Dermis microvascular lymphatic vessel endothelial cell (primary cell): ENCODE measurements around the gene CARD8. TPM values are rescaled to one million over a fixed set of nuclear protein-coding genes. Genes with fewer than 3 reads are reported as not detected.
"Not testable (repeated sequence)": the region's sequence is repeated elsewhere in the genome, so short reads cannot be mapped to it uniquely, and the experiment has no call there.

ENCODE experiments used
- DNase-seq, 2 donors: peaks; one replicate each; pipeline versions ENCODE4 v3.0.0 to v3.0.0-alpha.2; 2010; ENCODE audit warnings: low read depth in 2 of 2
- total RNA-seq: library from RNA; depleted of rRNA; stranded (reverse); fragments of >200 nt; gene quantifications from 2 replicates; pipeline ENCODE4 v1.2.1, GENCODE V29; 2014

CARD8 gene
- total RNA-seq, 1 donor from 2014 or later, result 40.4 TPM

DNA sequence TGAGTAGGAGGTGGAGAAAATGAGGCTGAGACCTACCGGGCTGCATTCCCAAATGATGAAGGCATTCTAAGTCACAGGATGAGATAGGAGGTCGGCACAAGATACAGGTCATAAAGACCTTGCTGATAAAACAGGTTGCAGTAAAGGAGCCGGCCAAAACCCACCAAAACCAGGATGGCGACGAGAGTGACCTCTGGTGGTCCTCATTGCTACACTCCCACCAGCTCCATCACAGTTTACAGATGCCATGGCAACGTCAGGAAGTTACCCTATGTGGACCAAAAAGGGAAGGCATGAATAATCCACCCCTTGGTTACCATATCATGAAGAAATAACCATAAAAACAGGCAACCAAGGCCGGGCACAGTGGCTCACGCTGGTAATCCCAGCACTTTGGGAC lies 9.6 kb upstream of the CARD8 start:
- DNase-seq, result not testable (repeated sequence)

DNA sequence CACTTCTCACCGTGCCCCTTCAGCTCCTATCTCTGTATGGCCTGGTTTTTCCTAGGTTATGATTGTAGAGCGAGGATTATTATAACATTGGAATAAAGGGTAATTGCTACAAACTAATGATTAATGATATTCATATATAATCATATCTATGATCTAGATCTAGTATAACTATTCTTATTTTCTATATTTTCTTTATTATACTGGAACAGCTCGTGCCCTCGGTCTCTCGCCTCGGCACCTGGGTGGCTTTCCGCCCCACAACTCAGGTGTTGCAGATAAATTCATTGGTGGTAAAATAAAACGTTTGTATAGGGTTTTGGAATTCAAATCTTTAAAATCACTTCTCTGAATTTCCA lies 4.6 kb upstream of the CARD8 start:
- not testable (repeated sequence) for DNase-seq

- not testable (repeated sequence) for DNase-seq
These were observed 3.3 kb upstream of the CARD8 start for GRCh38 chr19:48258992-48259391.

GRCh38 chr19:48258350-48258749 lies 2.6 kb upstream of the CARD8 start:
- peak in 1 of 2 donors; percentile 83 for DNase-seq

DNA sequence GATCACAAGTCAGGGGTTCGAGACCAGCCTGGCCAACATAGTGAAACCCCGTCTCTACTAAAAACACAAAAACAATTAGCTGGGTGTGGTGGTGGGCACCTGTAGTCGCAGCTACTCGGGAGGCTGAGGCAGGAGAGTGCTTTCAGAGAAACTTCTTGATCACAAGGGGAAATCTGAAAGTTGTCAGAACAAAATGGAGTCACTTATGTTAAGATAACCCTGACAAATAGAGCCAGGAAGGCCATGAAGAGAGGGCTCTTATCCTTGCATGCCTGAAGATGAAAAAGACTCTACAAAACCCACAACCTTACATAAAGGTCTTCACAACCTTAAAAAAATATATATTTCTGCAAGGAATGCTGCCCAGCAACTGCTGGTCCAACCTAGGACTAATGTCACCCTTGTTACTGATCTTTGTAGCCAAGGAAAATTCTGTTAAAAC lies 1.2 kb downstream of the CARD8 start:
- no peak for DNase-seq

DNA sequence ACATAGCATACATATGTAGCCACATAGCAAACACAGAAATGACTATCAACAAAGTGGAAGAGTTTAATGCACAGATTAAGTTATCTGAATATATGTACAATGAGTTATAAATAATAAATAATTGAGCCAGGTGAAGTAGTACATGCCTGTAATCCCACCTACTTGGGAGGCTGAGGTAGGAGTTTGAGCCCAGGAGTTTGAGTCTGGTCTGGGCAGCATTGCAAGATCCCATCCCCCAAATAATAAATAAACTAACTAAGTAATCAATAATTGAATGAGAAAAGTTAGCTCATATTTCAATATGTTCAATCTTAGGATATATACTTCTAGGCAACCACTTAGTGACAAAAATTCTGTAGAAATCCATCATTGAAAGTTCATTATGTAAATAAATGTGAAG lies 1.7 kb downstream of the CARD8 start:
- no peak for DNase-seq

DNA sequence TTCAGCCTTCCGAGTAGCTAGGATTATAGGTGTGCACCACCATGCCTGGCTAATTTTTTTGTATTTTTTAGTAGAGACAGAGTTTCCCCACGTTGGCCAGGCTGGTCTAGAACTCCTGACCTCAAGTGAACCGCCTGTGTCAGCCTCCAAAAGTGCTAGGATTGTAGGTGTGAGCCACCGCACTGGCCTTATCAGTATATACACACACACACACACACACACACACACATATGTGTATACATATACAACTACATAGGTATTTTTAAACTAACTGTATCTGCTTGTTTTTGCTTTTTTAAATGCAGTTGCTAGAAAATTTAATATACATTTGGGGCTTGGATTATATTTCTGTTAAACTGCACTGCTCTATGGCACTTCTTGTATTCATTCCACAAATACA lies 3.1 kb downstream of the CARD8 start:
- no peak for DNase-seq

DNA sequence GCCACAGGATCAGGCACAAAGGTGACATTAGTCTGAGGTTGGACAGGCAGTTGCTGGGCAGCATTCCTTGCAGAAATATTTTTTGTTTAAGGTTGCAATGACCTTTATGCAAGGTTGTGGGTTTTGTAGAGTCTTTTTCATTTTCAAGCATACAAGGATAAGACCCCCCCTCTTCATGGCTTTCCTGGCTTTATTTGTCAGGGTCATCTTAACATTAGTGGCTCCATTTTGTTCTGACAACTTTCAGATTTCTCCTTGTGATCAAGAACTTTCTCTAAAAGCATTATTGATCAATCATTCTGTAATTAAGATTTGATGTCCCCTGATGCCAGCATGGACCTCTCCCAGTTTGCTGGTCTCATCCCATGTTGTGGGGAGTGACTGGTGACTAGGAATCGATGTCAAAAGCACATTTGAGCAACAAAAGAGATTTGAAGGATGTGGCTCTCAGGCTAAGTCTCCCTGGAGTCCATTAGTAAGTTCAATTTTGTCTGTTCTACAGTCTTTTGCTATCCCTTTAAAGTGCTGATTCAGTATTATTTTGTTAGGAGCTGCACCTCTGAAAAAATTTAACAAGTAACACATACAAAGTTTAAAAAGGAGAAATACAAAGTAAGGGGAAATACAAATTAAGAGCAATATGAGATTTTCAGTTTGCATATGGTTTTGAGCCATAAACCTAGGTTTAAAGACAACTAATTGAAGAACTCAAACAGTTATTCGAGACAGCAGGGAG lies 5.3 kb downstream of the CARD8 start:
- peak in 1 of 2 donors; percentile 36 for DNase-seq

DNA sequence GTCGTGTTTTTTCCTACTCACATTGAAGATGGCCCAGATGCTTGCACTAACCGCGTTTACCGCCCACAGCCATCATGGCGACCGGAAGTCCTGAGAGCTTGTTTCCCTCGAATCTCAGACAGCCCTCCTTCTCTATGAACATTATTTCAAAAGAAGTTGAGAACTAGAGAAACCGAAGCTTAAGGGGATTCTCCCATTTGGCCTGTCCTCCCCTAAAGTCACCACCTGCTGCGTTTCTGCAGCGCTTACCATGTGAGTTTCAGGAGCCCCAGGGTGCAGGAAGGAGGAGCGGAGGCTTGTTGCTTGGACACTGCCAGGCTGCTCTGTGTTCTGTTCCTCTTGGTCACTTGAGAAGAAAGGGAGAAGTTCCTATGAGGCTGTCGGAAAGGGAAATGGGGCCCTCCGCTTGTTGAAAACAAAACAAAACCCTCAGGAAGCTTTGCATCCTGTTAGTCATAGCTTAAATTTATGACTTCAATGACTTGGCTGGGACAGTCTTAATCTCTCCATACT lies 6.2 kb downstream of the CARD8 start:
- peak; percentile 75 to 98 for DNase-seq

GRCh38 chr19:48248081-48248833 lies 7.5 kb downstream of the CARD8 start:
- no peak for DNase-seq

DNA sequence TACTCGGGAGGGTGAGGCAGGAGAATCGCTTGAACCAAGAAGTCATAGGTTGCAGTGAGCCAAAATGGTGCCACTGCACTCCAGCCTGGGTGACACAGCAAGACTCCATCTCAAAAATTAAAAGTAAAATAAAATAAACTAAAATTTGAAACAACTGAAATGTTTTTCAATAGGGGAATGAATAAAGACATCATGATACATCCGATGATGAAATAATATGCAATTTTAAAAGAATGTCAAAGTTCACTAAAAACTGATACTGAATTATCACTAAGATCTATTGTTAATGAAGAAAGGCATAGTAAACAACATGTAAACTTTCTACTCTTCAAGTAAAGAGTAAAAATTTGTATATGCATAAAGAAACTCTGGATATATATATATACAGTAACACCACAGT lies 8.5 kb downstream of the CARD8 start:
- DNase-seq, result no peak

- DNase-seq, result no peak
These were observed 9.6 kb downstream of the CARD8 start for GRCh38 chr19:48246101-48246500.

DNA sequence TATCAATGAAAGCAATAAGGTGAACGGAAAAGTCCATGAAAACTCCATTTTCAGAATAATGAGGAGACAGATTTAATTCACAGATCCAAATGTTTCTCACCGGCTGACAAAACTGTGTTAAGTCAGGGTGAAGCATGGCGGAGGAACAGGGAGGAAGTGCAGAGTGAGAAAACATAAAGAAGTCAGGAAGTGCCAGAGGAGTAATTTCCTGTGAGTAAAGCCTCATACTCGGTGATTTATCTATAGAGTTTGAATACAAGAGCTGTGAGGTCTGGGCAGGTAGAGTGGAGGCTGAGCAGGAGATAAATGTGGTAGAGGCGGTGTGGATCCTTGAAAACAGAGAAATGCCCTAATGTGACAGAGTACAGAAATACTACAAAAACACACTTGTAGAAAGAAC lies 11.4 kb downstream of the CARD8 start:
- DNase-seq, result peak in 1 of 2 donors; percentile 75

GRCh38 chr19:48241771-48242170 lies 13.9 kb downstream of the CARD8 start:
- DNase-seq, result not testable (repeated sequence)

DNA sequence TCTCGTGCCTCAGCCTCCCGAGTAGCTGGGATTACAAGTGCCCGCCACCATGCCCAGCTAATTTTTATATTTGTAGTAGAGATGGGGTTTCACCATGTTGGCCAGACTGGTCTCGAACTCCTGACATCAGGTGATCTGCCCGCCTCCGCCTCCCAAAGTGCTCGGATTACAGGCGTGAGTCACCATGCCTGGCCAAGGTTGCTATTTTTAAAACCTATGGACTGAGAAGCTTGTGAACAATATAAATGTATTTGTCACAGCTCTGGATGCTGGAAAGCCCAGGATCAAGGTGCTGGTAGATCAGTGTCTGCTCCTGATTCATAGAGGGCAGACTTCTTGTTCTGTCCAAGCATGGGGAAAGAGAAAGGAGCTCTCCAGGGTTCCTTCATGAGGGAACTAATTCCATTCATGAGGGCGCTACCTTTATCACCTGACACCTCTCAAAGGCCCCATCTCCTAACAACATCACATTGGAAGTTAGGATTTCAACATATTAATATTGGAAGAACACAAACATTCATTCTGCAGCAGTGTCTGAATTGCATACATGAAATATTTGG lies 16.1 kb downstream of the CARD8 start:
- DNase-seq, result peak in 1 of 2 donors; percentile 53

DNA sequence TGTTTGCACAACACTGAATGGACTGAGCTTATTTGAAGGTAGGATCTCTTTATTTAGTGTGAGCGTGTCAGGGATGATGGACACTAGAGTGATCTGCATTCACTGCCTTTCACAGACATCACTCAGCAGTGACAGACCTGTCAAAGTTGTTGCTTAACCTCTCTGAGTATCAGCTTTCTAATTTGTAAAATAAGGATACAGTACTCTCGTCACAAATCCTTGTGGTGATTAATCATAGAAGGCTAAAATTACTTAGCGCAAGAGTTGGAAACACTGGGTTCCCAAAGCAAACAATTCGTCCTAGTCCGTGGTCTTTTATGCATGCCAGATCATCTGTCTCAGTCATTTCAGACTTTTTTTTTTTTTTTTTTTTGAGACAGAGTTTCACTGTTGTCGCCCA lies 16.6 kb downstream of the CARD8 start:
- DNase-seq, result no peak

- DNase-seq, result no peak
These were observed 18.7 kb downstream of the CARD8 start for GRCh38 chr19:48237057-48237456.

DNA sequence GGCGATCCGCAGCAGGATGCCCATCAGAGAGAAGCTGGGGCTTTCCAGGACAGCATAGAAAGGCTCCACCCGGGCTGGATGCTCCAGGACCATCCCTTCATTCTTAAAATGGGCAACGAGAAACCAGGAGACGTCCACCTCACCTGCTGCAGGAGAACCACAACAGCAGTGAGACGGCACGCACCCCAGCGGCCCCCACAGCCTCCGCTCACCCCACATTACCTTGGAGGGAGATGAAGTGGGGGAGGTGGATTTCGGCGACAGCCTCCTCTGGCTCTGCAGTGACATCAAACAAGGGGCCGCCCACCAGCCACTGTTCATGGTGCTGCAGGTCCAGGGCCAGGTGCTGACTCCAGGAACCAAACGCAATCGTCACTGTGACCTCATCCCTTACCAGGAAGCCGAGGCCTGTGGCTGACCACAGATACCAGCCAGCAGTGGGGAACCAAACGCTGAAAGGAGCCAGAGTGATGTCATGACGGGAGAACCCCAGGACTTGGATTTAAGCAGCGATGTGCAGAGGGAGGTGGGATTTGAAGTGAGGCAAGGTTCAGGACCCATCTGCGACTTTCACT lies 25.1 kb downstream of the CARD8 start:
- DNase-seq, result no peak

GRCh38 chr19:48221628-48222027 lies 34.1 kb downstream of the CARD8 start:
- DNase-seq, result no peak

- DNase-seq, result not testable (repeated sequence)
These were observed 34.9 kb downstream of the CARD8 start for GRCh38 chr19:48220784-48221183.

DNA sequence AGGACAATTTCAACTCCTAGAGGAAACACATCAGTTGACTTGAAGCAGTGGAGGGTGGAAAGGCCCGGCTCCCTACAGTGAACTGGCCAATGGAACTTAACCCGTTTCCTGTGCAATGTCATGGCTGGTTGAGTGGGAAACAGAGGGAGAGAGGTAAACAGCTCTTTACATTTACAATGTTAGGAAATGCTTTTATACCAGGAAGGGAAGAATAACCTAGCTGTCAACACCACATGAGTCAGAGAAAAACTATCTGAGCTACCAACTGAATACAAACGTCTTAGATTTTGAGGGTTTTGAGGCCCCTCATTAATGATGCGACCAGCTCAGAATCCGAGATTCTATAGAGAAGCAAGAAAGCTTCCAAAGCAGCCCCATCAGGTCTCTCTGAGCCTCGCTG lies 36.7 kb downstream of the CARD8 start:
- peak; percentile 30 to 80 for DNase-seq

- DNase-seq, result no peak
These were observed 38.8 kb downstream of the CARD8 start for GRCh38 chr19:48216933-48217332.
